Activated CD8-positive, alpha-beta memory T cell treated with anti-CD3 and anti-CD28 coated beads for 24 hours (primary cell): ENCODE data around the gene OCRL.

Source experiments
- DNase-seq: peaks from one replicate; pipeline ENCODE4 v3.0.0-alpha.2; 2020

Gene OCRL

GRCh38 chrX:129540068-129540653, at the start of gene OCRL:
Gene OCRL (plus strand): TSS chrX:129540259. CDS start chrX:129540440, 181 bp downstream.
- peak; percentile 69 for DNase-seq

GRCh38 chrX:129490330-129490729, 49.7 kb upstream of the OCRL start:
- no peak for DNase-seq

- DNase-seq, result no peak
Observed at GRCh38 chrX:129493643-129494042, 46.4 kb upstream of the OCRL start.

- no peak for DNase-seq
Observed at GRCh38 chrX:129494887-129495286, 45.2 kb upstream of the OCRL start.

- no peak for DNase-seq
Observed at GRCh38 chrX:129495900-129496299, 44.2 kb upstream of the OCRL start.

- DNase-seq, result no peak
Observed at GRCh38 chrX:129496625-129497024, 43.4 kb upstream of the OCRL start.

- no peak for DNase-seq
Observed at GRCh38 chrX:129497146-129497843, 42.8 kb upstream of the OCRL start.

- no peak for DNase-seq
Observed at GRCh38 chrX:129510331-129510730, 29.7 kb upstream of the OCRL start.

- no peak for DNase-seq
Observed at GRCh38 chrX:129511689-129512088, 28.4 kb upstream of the OCRL start.

- DNase-seq, result no peak
Observed at GRCh38 chrX:129512409-129512808, 27.6 kb upstream of the OCRL start.

- no peak for DNase-seq
Observed at GRCh38 chrX:129516402-129516801, 23.7 kb upstream of the OCRL start.

- no peak for DNase-seq
Observed at GRCh38 chrX:129520151-129520550, 19.9 kb upstream of the OCRL start.

- DNase-seq, result no peak
Observed at GRCh38 chrX:129522184-129523078, 17.6 kb upstream of the OCRL start.

GRCh38 chrX:129523079-129523911, 16.8 kb upstream of the OCRL start, which contains the start of gene SMARCA1:
Gene SMARCA1 (minus strand): TSS chrX:129523490. CDS start chrX:129523370, 120 bp downstream.
- DNase-seq, result no peak

- DNase-seq, result no peak
Observed at GRCh38 chrX:129524250-129524850, 15.7 kb upstream of the OCRL start.

- no peak for DNase-seq
Observed at GRCh38 chrX:129525162-129525561, 14.9 kb upstream of the OCRL start.

- no peak for DNase-seq
Observed at GRCh38 chrX:129525896-129526295, 14.2 kb upstream of the OCRL start.

- no peak for DNase-seq
Observed at GRCh38 chrX:129529685-129530281, 10.3 kb upstream of the OCRL start.

GRCh38 chrX:129530410-129530809, 9.6 kb upstream of the OCRL start:
- no peak for DNase-seq

GRCh38 chrX:129531132-129531531, 8.9 kb upstream of the OCRL start:
- DNase-seq, result no peak

GRCh38 chrX:129534816-129535578, 5.1 kb upstream of the OCRL start:
- no peak for DNase-seq
